ENCODE data around the gene ARID3B. TPM values are rescaled to one million over a fixed set of nuclear protein-coding genes. Genes with fewer than 3 reads are reported as not detected.
"Not testable (repeated sequence)": the region's sequence is repeated elsewhere in the genome, so short reads cannot be mapped to it uniquely, and the experiment has no call there.

Gene ARID3B
- total RNA-seq, 3 donors from 2014 or later: 5.2 to 6.0 (median 5.9) TPM

GRCh38 chr15:74589826-74590225, 48.8 kb downstream of the ARID3B start:
- Histone ChIP-seq H3K27me3 (no peaks in the 10 kb centered on the region), H3K36me3 (no peaks in the 10 kb centered on the region)

GRCh38 chr15:74592222-74592621, 51.2 kb downstream of the ARID3B start:
- DNase-seq (ENCODE audit: low spot score in 2 of 2): no peak
- no peak overlapping the region for H3K4me3 ChIP-seq
- H3K9me3 ChIP-seq: no peaks in the 10 kb centered on the region
- H3K27ac ChIP-seq: no peak overlapping the region
- H3K27me3 ChIP-seq: no peaks in the 10 kb centered on the region
- H3K4me1 ChIP-seq: no peaks in the 10 kb centered on the region
- no peaks in the 10 kb centered on the region for H3K36me3 ChIP-seq
- intact Hi-C loops (cut with DNase I; ENCODE audit: low total_unique reads): no loop called here
- no peak for TF ChIP-seq CTCF (IDR thresholded peaks at IDR 0.05)
- no peak for TF ChIP-seq POLR2A (IDR thresholded peaks at IDR 0.05)
- TF ChIP-seq POLR2AphosphoS5 (IDR thresholded peaks at IDR 0.05): no peak

More at GRCh38 chr15:74589826-74590225, 48.8 kb downstream of the ARID3B start:
- Histone ChIP-seq H3K4me3 (no peak overlapping the region), H3K4me1 (no peaks in the 10 kb centered on the region), H3K9me3 (no peaks in the 10 kb centered on the region), H3K27ac (no peak overlapping the region)
- DNase-seq (ENCODE audit: low spot score in 2 of 2): no peak
- intact Hi-C loops (cut with DNase I; ENCODE audit: low total_unique reads): no loop called here
- TF ChIP-seq POLR2AphosphoS5 (IDR thresholded peaks at IDR 0.05) (no peak), CTCF (IDR thresholded peaks at IDR 0.05) (no peak), POLR2A (IDR thresholded peaks at IDR 0.05) (no peak)

GRCh38 chr15:74593122-74593521, 52.1 kb downstream of the ARID3B start:
- H3K9me3 ChIP-seq: no peaks in the 10 kb centered on the region
- no peak overlapping the region for H3K27ac ChIP-seq
- no peak for DNase-seq (ENCODE audit: low spot score in 2 of 2)
- intact Hi-C loops (cut with DNase I; ENCODE audit: low total_unique reads): no loop called here
- H3K4me1 ChIP-seq: no peaks in the 10 kb centered on the region
- TF ChIP-seq POLR2A (IDR thresholded peaks at IDR 0.05) (no peak), POLR2AphosphoS5 (IDR thresholded peaks at IDR 0.05) (no peak), CTCF (IDR thresholded peaks at IDR 0.05) (no peak)
- H3K27me3 ChIP-seq: no peaks in the 10 kb centered on the region
- no peaks in the 10 kb centered on the region for H3K36me3 ChIP-seq
- H3K4me3 ChIP-seq: no peak overlapping the region

GRCh38 chr15:74594455-74594854, 53.4 kb downstream of the ARID3B start:
- H3K36me3 ChIP-seq: no peaks in the 10 kb centered on the region
- no peak overlapping the region for H3K4me3 ChIP-seq
- H3K27ac ChIP-seq: no peak overlapping the region
- H3K27me3 ChIP-seq: no peaks in the 10 kb centered on the region
- DNase-seq (ENCODE audit: low spot score in 2 of 2): no peak
- no peaks in the 10 kb centered on the region for H3K9me3 ChIP-seq
- intact Hi-C loops (cut with DNase I; ENCODE audit: low total_unique reads): no loop called here
- H3K4me1 ChIP-seq: no peaks in the 10 kb centered on the region
- TF ChIP-seq CTCF (IDR thresholded peaks at IDR 0.05) (no peak), POLR2AphosphoS5 (IDR thresholded peaks at IDR 0.05) (no peak), POLR2A (IDR thresholded peaks at IDR 0.05) (no peak)

GRCh38 chr15:74595271-74595670, 54.3 kb downstream of the ARID3B start:
- Histone ChIP-seq H3K4me1 (no peaks in the 10 kb centered on the region), H3K4me3 (no peak overlapping the region), H3K36me3 (no peaks in the 10 kb centered on the region), H3K9me3 (no peaks in the 10 kb centered on the region), H3K27me3 (no peaks in the 10 kb centered on the region), H3K27ac (no peak overlapping the region)
- TF ChIP-seq POLR2AphosphoS5 (IDR thresholded peaks at IDR 0.05) (no peak), CTCF (IDR thresholded peaks at IDR 0.05) (no peak), POLR2A (IDR thresholded peaks at IDR 0.05) (no peak)
- no peak for DNase-seq (ENCODE audit: low spot score in 2 of 2)
- intact Hi-C loops (cut with DNase I; ENCODE audit: low total_unique reads): loop anchor here (5.0 kb wide), 1 partner anchor 427 kb away; the partner anchor contains the start of gene PPCDC

- not testable (repeated sequence) for H3K27ac ChIP-seq; H3K27me3 ChIP-seq; H3K36me3 ChIP-seq; H3K9me3 ChIP-seq; H3K4me1 ChIP-seq; H3K4me3 ChIP-seq; DNase-seq (ENCODE audit: low spot score in 2 of 2)
- intact Hi-C loops (cut with DNase I; ENCODE audit: low total_unique reads): loop anchor here (5.0 kb wide), 1 partner anchor 426 kb away; the partner anchor contains the start of gene PPCDC
These were observed 55.7 kb downstream of the ARID3B start for GRCh38 chr15:74596736-74597135.

- not testable (repeated sequence) for DNase-seq (ENCODE audit: low spot score in 2 of 2); H3K36me3 ChIP-seq; H3K27me3 ChIP-seq; H3K4me3 ChIP-seq; H3K4me1 ChIP-seq; H3K27ac ChIP-seq; H3K9me3 ChIP-seq
- intact Hi-C loops (cut with DNase I; ENCODE audit: low total_unique reads): loop anchor here (5.0 kb wide), 1 partner anchor 425 kb away; the partner anchor contains the start of gene PPCDC
These were observed 56.2 kb downstream of the ARID3B start for GRCh38 chr15:74597146-74597705.

All from breast epithelium (tissue), 4 donors.